Measurements from ENCODE around the gene ITPRID1.
"Not testable (repeated sequence)": the region's sequence is repeated elsewhere in the genome, so short reads cannot be mapped to it uniquely, and the experiment has no call there.

The ITPRID1 gene

GRCh38 chr7:31517513-31517912 is 3.6 kb downstream of the ITPRID1 start:
- no peak for DNase-seq

- DNase-seq: no peak
Observed at GRCh38 chr7:31518766-31519165, 4.9 kb downstream of the ITPRID1 start.

GRCh38 chr7:31521336-31522010 is 7.6 kb downstream of the ITPRID1 start:
- DNase-seq: no peak

- no peak for DNase-seq
Observed at GRCh38 chr7:31526864-31527263, 13.0 kb downstream of the ITPRID1 start.

GRCh38 chr7:31529103-31529502 is 15.2 kb downstream of the ITPRID1 start:
- DNase-seq: no peak

- not testable (repeated sequence) for DNase-seq
Observed at GRCh38 chr7:31540651-31541185, 26.8 kb downstream of the ITPRID1 start.

- no peak for DNase-seq
Observed at GRCh38 chr7:31545549-31545948, 31.7 kb downstream of the ITPRID1 start.

GRCh38 chr7:31549611-31550010 is 35.7 kb downstream of the ITPRID1 start:
- no peak for DNase-seq

- DNase-seq: no peak
Observed at GRCh38 chr7:31550432-31550831, 36.5 kb downstream of the ITPRID1 start.

- peak; percentile 95 for DNase-seq
Observed at GRCh38 chr7:31553661-31554081, 39.8 kb downstream of the ITPRID1 start.

GRCh38 chr7:31562002-31562401 is 48.1 kb downstream of the ITPRID1 start:
- DNase-seq: no peak

- DNase-seq: no peak
Observed at GRCh38 chr7:31563522-31563921, 49.6 kb downstream of the ITPRID1 start.

GRCh38 chr7:31563951-31564350 is 50.1 kb downstream of the ITPRID1 start:
- DNase-seq: no peak

GRCh38 chr7:31564661-31565060 is 50.8 kb downstream of the ITPRID1 start:
- DNase-seq: no peak

- no peak for DNase-seq
Observed at GRCh38 chr7:31569528-31569927, 55.6 kb downstream of the ITPRID1 start.

- no peak for DNase-seq
Observed at GRCh38 chr7:31583526-31583925, 69.6 kb downstream of the ITPRID1 start.

- DNase-seq: no peak
Observed at GRCh38 chr7:31583942-31584341, 70.1 kb downstream of the ITPRID1 start.

GRCh38 chr7:31595390-31595789 is 81.5 kb downstream of the ITPRID1 start:
- DNase-seq: no peak

GRCh38 chr7:31602041-31602625 is 88.2 kb downstream of the ITPRID1 start:
- DNase-seq: no peak

GRCh38 chr7:31603046-31603445 is 89.2 kb downstream of the ITPRID1 start:
- no peak for DNase-seq

GRCh38 chr7:31613604-31614003 is 99.7 kb downstream of the ITPRID1 start:
- DNase-seq: no peak

GRCh38 chr7:31633467-31633866 is 119.6 kb downstream of the ITPRID1 start:
- no peak for DNase-seq

- DNase-seq: peak; percentile 59
Observed at GRCh38 chr7:31633894-31634494, 120.1 kb downstream of the ITPRID1 start.

GRCh38 chr7:31640381-31640780 is 126.5 kb downstream of the ITPRID1 start:
- DNase-seq: no peak
